Neuronal stem cell (in vitro differentiated cells): ENCODE measurements around the gene SLC11A1. TPM values are rescaled to one million over a fixed set of nuclear protein-coding genes. Genes with fewer than 3 reads are reported as not detected.

Source experiments
- DNase-seq: peaks from one replicate; pipeline ENCODE4 v3.0.0-alpha.2; 2013; ENCODE audit warnings: low spot score
- H2AFZ ChIP-seq: one replicate; pipeline ENCODE4 v1.6.1; 2013; ENCODE audit warnings: mild to moderate bottlenecking, low read length, inconsistent platforms
- H2AK5ac ChIP-seq: 2 replicates; pipeline ENCODE4 v1.6.1; 2013; ENCODE audit warnings: low read depth, mild to moderate bottlenecking, inconsistent platforms, low read length, moderate library complexity, mixed read lengths
- H2BK120ac ChIP-seq: 2 replicates; pipeline ENCODE4 v1.6.1; 2013; ENCODE audit warnings: low read depth, mild to moderate bottlenecking, inconsistent platforms, low read length, moderate library complexity, mixed read lengths
- H2BK12ac ChIP-seq: one replicate; pipeline ENCODE4 v1.6.1; 2013; ENCODE audit warnings: low read length, inconsistent platforms
- H2BK15ac ChIP-seq: 2 replicates; pipeline ENCODE4 v1.6.1; 2013; ENCODE audit warnings: mild to moderate bottlenecking, low read length, inconsistent platforms, mixed read lengths
- H2BK5ac ChIP-seq: one replicate; pipeline ENCODE4 v1.6.1; 2013; ENCODE audit warnings: inconsistent platforms, mild to moderate bottlenecking, low read length, moderate library complexity
- H3K14ac ChIP-seq: one replicate; pipeline ENCODE4 v1.6.1; 2013; ENCODE audit warnings: low read length, inconsistent platforms
- H3K18ac ChIP-seq: 2 replicates; pipeline ENCODE4 v1.6.1; 2013; ENCODE audit warnings: low read length, inconsistent platforms
- H3K23ac ChIP-seq: 2 replicates; pipeline ENCODE4 v1.6.1; 2013; ENCODE audit warnings: low read depth, mild to moderate bottlenecking, mixed read lengths, low read length, inconsistent platforms; ENCODE audit not compliant: poor library complexity
- H3K27ac ChIP-seq: replicated peaks from 3 replicates; pipeline ENCODE4 v1.5.1; 2013; ENCODE audit warnings: low read length, inconsistent platforms
- H3K27me3 ChIP-seq, 3 experiments: 2 replicates each; pipeline ENCODE4 v1.6.1; 2013; ENCODE audit warnings: low read length in 3 of 3, mild to moderate bottlenecking in 2 of 3, inconsistent platforms in 1 of 3, low read depth in 1 of 3, mixed read lengths in 1 of 3, moderate library complexity in 1 of 3; ENCODE audit not compliant: control insufficient read depth in 3 of 3, insufficient read depth in 3 of 3
- H3K36me3 ChIP-seq, 2 donors: replicated peaks in 1 of 2; 2 replicates each; pipeline ENCODE4 v1.6.1; 2013; ENCODE audit warnings: low read length in 2 of 2; ENCODE audit not compliant: control insufficient read depth in 2 of 2, insufficient read depth in 2 of 2
- H3K4ac ChIP-seq: 2 replicates; pipeline ENCODE4 v1.6.1; 2013; ENCODE audit warnings: inconsistent platforms, mild to moderate bottlenecking, low read length, moderate library complexity
- H3K4me1 ChIP-seq, 2 donors: 1 replicate in 1 of 2; 2 replicates in 1 of 2; pipeline ENCODE4 v1.6.1; 2013; ENCODE audit warnings: low read length in 2 of 2, low read depth in 1 of 2; ENCODE audit not compliant: control insufficient read depth in 2 of 2, insufficient read depth in 1 of 2
- H3K4me2 ChIP-seq: one replicate; pipeline ENCODE4 v1.6.1; 2013; ENCODE audit warnings: mild to moderate bottlenecking, low read length, inconsistent platforms; ENCODE audit not compliant: insufficient read depth, poor library complexity, severe bottlenecking
- H3K4me3 ChIP-seq, 2 donors: 2 replicates each; pipeline ENCODE4 v1.5.1; 2013; ENCODE audit warnings: low read length in 2 of 2, mild to moderate bottlenecking in 2 of 2, inconsistent platforms in 1 of 2, moderate library complexity in 1 of 2
- H3K79me1 ChIP-seq: one replicate; pipeline ENCODE4 v1.6.1; 2013; ENCODE audit warnings: low read depth, mild to moderate bottlenecking, inconsistent platforms, low read length, moderate library complexity
- H3K9ac ChIP-seq: one replicate; pipeline ENCODE4 v1.6.1; 2013; ENCODE audit warnings: mild to moderate bottlenecking, low read depth, low read length, inconsistent platforms; ENCODE audit not compliant: poor library complexity
- H3K9me3 ChIP-seq, 2 donors: replicated peaks in 1 of 2; 2 replicates each; pipeline versions ENCODE3 to v1.6.1; 2013; ENCODE audit warnings: low read length in 2 of 2, mild to moderate bottlenecking in 2 of 2, inconsistent platforms in 1 of 2, low read depth in 1 of 2, mixed read lengths in 1 of 2, moderate library complexity in 1 of 2; ENCODE audit not compliant: control insufficient read depth in 2 of 2, insufficient read depth in 1 of 2
- H4K8ac ChIP-seq: one replicate; pipeline ENCODE4 v1.6.1; 2013; ENCODE audit warnings: low read depth, mild to moderate bottlenecking, inconsistent platforms, low read length, moderate library complexity
- H4K91ac ChIP-seq: one replicate; pipeline ENCODE4 v1.6.1; 2013; ENCODE audit warnings: low read length, low read depth, mild to moderate bottlenecking, inconsistent platforms; ENCODE audit not compliant: poor library complexity
- WGBS, 2 donors: extraction: QIAGEN DNeasy Blood & Tissue Kit; methylation state at CpG; one replicate each; pipeline ENCODE4 v1.1.7; 2013; ENCODE audit warnings: missing lambda C conversion rate in 2 of 2, mixed read lengths in 1 of 2; ENCODE audit not compliant: insufficient read length in 2 of 2, insufficient replicate concordance in 1 of 2; ENCODE audit errors: extremely low coverage in 2 of 2; 5-methylcytosine and 5-hydroxymethylcytosine counted together
- polyA plus RNA-seq, 2 experiments: library from polyadenylated mRNA; stranded (reverse); fragments of 200-250 nt; gene quantifications; one replicate each; pipeline ENCODE4 v1.2.3, GENCODE V29; 2013

SLC11A1 gene
- polyA plus RNA-seq (2013, experiment 1 of 2) = 0.35 TPM
- polyA plus RNA-seq (2013, experiment 2 of 2) = 0.06 TPM

GRCh38 chr2:218381916-218382366 is at the start of gene SLC11A1:
SLC11A1 (plus strand) TSS chr2:218382273; CDS start chr2:218382369, 96 bp downstream.
- DNase-seq = no peak
- Histone ChIP-seq H3K27ac (no peak within 1 kb of the TSS), H3K36me3 (no peaks in the 10 kb centered on the region), H2AK5ac (no peak within 1 kb of the TSS), H2AFZ (no peak within 1 kb of the TSS), H2BK120ac (no peak within 1 kb of the TSS), H3K79me1 (no peaks in the 10 kb centered on the region), H3K27me3 (peaks cover 0 to 36% (median 5%) of the 10 kb centered on the region in 3 experiments), H3K4me1 (no peaks in the 10 kb centered on the region), H2BK12ac (no peak within 1 kb of the TSS), H3K18ac (peak within 1 kb of the TSS; percentile 67), H4K8ac (no peak within 1 kb of the TSS), H3K23ac (no peak within 1 kb of the TSS), H3K14ac (peak within 1 kb of the TSS; percentile 27), H3K4me3 (peak within 1 kb of the TSS in 1 of 2 donors; percentile 31), H4K91ac (no peak within 1 kb of the TSS), H3K4me2 (no peak within 1 kb of the TSS), H3K4ac (no peak within 1 kb of the TSS), H3K9ac (no peak within 1 kb of the TSS), H2BK15ac (no peak within 1 kb of the TSS), H2BK5ac (peak within 1 kb of the TSS; percentile 68), H3K9me3 (no peaks in the 10 kb centered on the region)
- WGBS, 2 donors = no CpG with 5 or more reads among the region's 13 CpGs

GRCh38 chr2:218332288-218332687 is 49.8 kb upstream of the SLC11A1 start:
- no CpG with 5 or more reads among the region's 1 CpG for WGBS, 2 donors
- H3K18ac ChIP-seq = peak overlapping the region; percentile 48

GRCh38 chr2:218332920-218333645 is 49.0 kb upstream of the SLC11A1 start:
- Histone ChIP-seq H4K91ac (no peak overlapping the region), H3K14ac (peak overlapping the region; percentile 4), H3K9ac (peak overlapping the region; percentile 15), H3K23ac (no peak overlapping the region), H2AK5ac (no peak overlapping the region), H2BK5ac (no peak overlapping the region), H3K4me3 (no peak overlapping the region), H2BK12ac (peak overlapping the region; percentile 28), H3K79me1 (peaks cover 1% of the 10 kb centered on the region), H2AFZ (peak overlapping the region; percentile 12), H3K36me3 (no peaks in the 10 kb centered on the region), H3K4me2 (no peak overlapping the region), H2BK15ac (no peak overlapping the region), H3K4ac (no peak overlapping the region), H3K27ac (no peak overlapping the region), H3K27me3 (peaks cover 0 to 44% (median 0%) of the 10 kb centered on the region in 3 experiments), H3K9me3 (no peaks in the 10 kb centered on the region), H3K4me1 (peaks cover 0 to 8% of the 10 kb centered on the region in 2 donors), H3K18ac (peak overlapping the region; percentile 82), H2BK120ac (no peak overlapping the region), H4K8ac (no peak overlapping the region)
- no CpG with 5 or more reads among the region's 16 CpGs for WGBS, 2 donors
- no peak for DNase-seq

More at GRCh38 chr2:218332288-218332687, 49.8 kb upstream of the SLC11A1 start:
- Histone ChIP-seq H3K36me3 (no peaks in the 10 kb centered on the region), H4K91ac (no peak overlapping the region), H3K23ac (no peak overlapping the region), H2BK12ac (no peak overlapping the region), H3K27me3 (peaks cover 0 to 51% (median 0%) of the 10 kb centered on the region in 3 experiments), H3K27ac (peak overlapping the region; percentile 27), H2BK5ac (no peak overlapping the region), H3K79me1 (no peaks in the 10 kb centered on the region), H2BK120ac (no peak overlapping the region), H3K14ac (no peak overlapping the region), H3K4me2 (no peak overlapping the region), H3K4me1 (peaks cover 0 to 11% of the 10 kb centered on the region in 2 donors), H2BK15ac (no peak overlapping the region), H2AFZ (no peak overlapping the region), H2AK5ac (no peak overlapping the region), H3K9me3 (no peaks in the 10 kb centered on the region), H3K4me3 (no peak overlapping the region), H3K4ac (no peak overlapping the region), H3K9ac (no peak overlapping the region), H4K8ac (no peak overlapping the region)
- no peak for DNase-seq

GRCh38 chr2:218334531-218334930 is 47.5 kb upstream of the SLC11A1 start:
- no CpG with 5 or more reads among the region's 3 CpGs for WGBS, 2 donors
- no peaks in the 10 kb centered on the region for H3K36me3 ChIP-seq
- DNase-seq = no peak

More at GRCh38 chr2:218334531-218334930, 47.5 kb upstream of the SLC11A1 start:
- H3K4ac ChIP-seq = no peak overlapping the region
- no peak overlapping the region for H3K4me3 ChIP-seq
- H3K79me1 ChIP-seq = peaks cover 1% of the 10 kb centered on the region
- no peak overlapping the region for H2BK15ac ChIP-seq
- H3K9me3 ChIP-seq = no peaks in the 10 kb centered on the region
- H2AFZ ChIP-seq = no peak overlapping the region
- no peak overlapping the region for H2AK5ac ChIP-seq
- no peak overlapping the region for H3K4me2 ChIP-seq
- H3K9ac ChIP-seq = no peak overlapping the region
- H2BK12ac ChIP-seq = no peak overlapping the region
- H2BK5ac ChIP-seq = no peak overlapping the region
- H3K27ac ChIP-seq = no peak overlapping the region
- peaks cover 0 to 31% (median 0%) of the 10 kb centered on the region in 3 experiments for H3K27me3 ChIP-seq
- no peak overlapping the region for H3K14ac ChIP-seq
- no peak overlapping the region for H2BK120ac ChIP-seq
- H4K91ac ChIP-seq = no peak overlapping the region
- no peak overlapping the region for H3K18ac ChIP-seq
- no peak overlapping the region for H3K23ac ChIP-seq
- H3K4me1 ChIP-seq = peaks cover 0 to 6% of the 10 kb centered on the region in 2 donors
- no peak overlapping the region for H4K8ac ChIP-seq
